GM23248 (cell line): ENCODE data around the gene UBALD2. TPM values are rescaled to one million over a fixed set of nuclear protein-coding genes. Genes with fewer than 3 reads are reported as not detected.
"Not testable (repeated sequence)": the region's sequence is repeated elsewhere in the genome, so short reads cannot be mapped to it uniquely, and the experiment has no call there.

ENCODE experiments used
- DNase-seq: peaks from one replicate; pipeline ENCODE4 v3.0.0-alpha.2; 2015
- H2AFZ ChIP-seq: fragments of 200-600 bp; sonication (generic); 2 replicates; pipeline ENCODE4 v1.6.1; 2016; ENCODE audit warnings: antibody characterized with exemption
- H3F3A ChIP-seq: fragments of 200-600 bp; sonication (generic); 2 replicates; pipeline ENCODE4 v1.6.1; 2016; ENCODE audit warnings: mild to moderate bottlenecking, antibody characterized with exemption, mixed run types; ENCODE audit not compliant: insufficient read depth
- H3K27ac ChIP-seq: fragments of 200-600 bp; sonication (generic); 2 replicates; pipeline ENCODE4 v1.5.1; 2016; ENCODE audit warnings: mild to moderate bottlenecking
- H3K27me3 ChIP-seq: fragments of 200-600 bp; sonication (generic); replicated peaks from 2 replicates; pipeline ENCODE4 v1.6.1; 2016; ENCODE audit warnings: mild to moderate bottlenecking; ENCODE audit not compliant: insufficient read depth
- H3K36me3 ChIP-seq: fragments of 200-600 bp; sonication (generic); 2 replicates; pipeline ENCODE4 v1.6.1; 2016; ENCODE audit warnings: low read depth, mild to moderate bottlenecking
- H3K4me1 ChIP-seq: fragments of 200-600 bp; sonication (generic); 2 replicates; pipeline ENCODE4 v1.6.1; 2016; ENCODE audit warnings: mild to moderate bottlenecking; ENCODE audit not compliant: insufficient read depth
- H3K4me2 ChIP-seq: fragments of 200-600 bp; sonication (generic); one replicate; pipeline ENCODE4 v1.6.1; 2016; ENCODE audit warnings: mild to moderate bottlenecking; ENCODE audit not compliant: unreplicated experiment
- H3K4me3 ChIP-seq: fragments of 200-600 bp; sonication (generic); 2 replicates; pipeline ENCODE4 v1.5.1; 2016; ENCODE audit warnings: mild to moderate bottlenecking
- H3K79me2 ChIP-seq: fragments of 200-600 bp; sonication (generic); 2 replicates; pipeline ENCODE4 v1.6.1; 2016; ENCODE audit warnings: mild to moderate bottlenecking; ENCODE audit not compliant: insufficient read depth
- H3K9ac ChIP-seq: fragments of 200-600 bp; sonication (generic); 2 replicates; pipeline ENCODE4 v1.6.1; 2016; ENCODE audit warnings: mild to moderate bottlenecking
- H3K9me2 ChIP-seq: fragments of 200-600 bp; sonication (generic); 2 replicates; pipeline ENCODE4 v1.6.1; 2016; ENCODE audit warnings: mixed run types, mild to moderate bottlenecking, moderate library complexity; ENCODE audit not compliant: insufficient read depth
- H3K9me3 ChIP-seq: fragments of 200-600 bp; sonication (generic); one replicate; pipeline ENCODE4 v1.6.1; 2017; ENCODE audit warnings: low read depth
- H4K20me1 ChIP-seq: fragments of 200-600 bp; sonication (generic); 2 replicates; pipeline ENCODE4 v1.6.0; 2016; ENCODE audit not compliant: insufficient read depth
- EZH2 ChIP-seq: fragments of 200-600 bp; sonication (generic); IDR thresholded peaks from 2 replicates; pipeline ENCODE4 v1.6.1; 2018; ENCODE audit warnings: antibody characterized with exemption, mild to moderate bottlenecking; ENCODE audit not compliant: insufficient read depth, poor library complexity, severe bottlenecking
- EZH2phosphoT487 ChIP-seq: fragments of 200-600 bp; sonication (generic); IDR thresholded peaks from 2 replicates; pipeline ENCODE4 v1.6.1; 2018; ENCODE audit warnings: antibody characterized with exemption, moderate library complexity, mild to moderate bottlenecking, low read depth; ENCODE audit not compliant: insufficient read depth
- WGBS, 2 experiments: methylation state at CpG; one replicate each; pipeline ENCODE4 v1.1.6; 2015 to 2017; ENCODE audit warnings: low lambda C conversion rate in 2 of 2, low coverage in 1 of 2; ENCODE audit errors: missing lambda C conversion rate in 2 of 2; 5-methylcytosine and 5-hydroxymethylcytosine counted together
- in situ Hi-C: fragments of 300-500 bp; cut with MboI; formaldehyde crosslinking; loops from 2 replicates; pipeline ENCODE4 v1.15.0; 2020
- polyA plus RNA-seq: library from polyadenylated mRNA; unstranded; fragments of >200 nt; fragmentation: Nextera tagmentation; extraction: Ambion mirVana; gene quantifications from 2 replicates; pipeline ENCODE4 v1.2.1, GENCODE V29; 2016
- total RNA-seq: library from RNA; depleted of rRNA; stranded (reverse); fragments of >200 nt; shearing (Covaris generic); gene quantifications from 2 replicates; pipeline ENCODE4 v1.2.3, GENCODE V29; 2014

The UBALD2 gene
- total and polyA plus RNA-seq, 2 experiments from 2014 or later, result 0.56 to 6.4 TPM

- TF ChIP-seq EZH2phosphoT487 (no peak), EZH2 (no peak)
- no peak overlapping the region for H2AFZ ChIP-seq
- no peaks in the 10 kb centered on the region for H4K20me1 ChIP-seq
- DNase-seq, result no peak
- no peak overlapping the region for H3K27ac ChIP-seq
- no peaks in the 10 kb centered on the region for H3K79me2 ChIP-seq
- H3K9ac ChIP-seq, result no peak overlapping the region
- no peaks in the 10 kb centered on the region for H3K36me3 ChIP-seq
- no peaks in the 10 kb centered on the region for H3K4me1 ChIP-seq
- H3K4me2 ChIP-seq, result no peak overlapping the region
- H3K27me3 ChIP-seq, result no peaks in the 10 kb centered on the region
- 85 to 87% methylated on average over 17 of the region's 17 CpGs for WGBS, 2 experiments
- no peaks in the 10 kb centered on the region for H3K9me3 ChIP-seq
- in situ Hi-C loops, result loop anchor here (5.0 kb wide), 1 partner anchor 93 kb away; no protein-coding TSS in a partner anchor
- H3F3A ChIP-seq, result no peaks in the 10 kb centered on the region
- H3K4me3 ChIP-seq, result no peak overlapping the region
- no peaks in the 10 kb centered on the region for H3K9me2 ChIP-seq
Measured at GRCh38 chr17:76304226-76305134, 39.3 kb downstream of the UBALD2 start.

GRCh38 chr17:76305135-76305454, 39.9 kb downstream of the UBALD2 start:
- H3K4me1 ChIP-seq, H3K9me2 ChIP-seq, H3K36me3 ChIP-seq, H3K79me2 ChIP-seq, H3K9ac ChIP-seq, H2AFZ ChIP-seq, H3F3A ChIP-seq, H3K27me3 ChIP-seq, H4K20me1 ChIP-seq, H3K4me3 ChIP-seq, in situ Hi-C loops, H3K9me3 ChIP-seq, H3K27ac ChIP-seq, H3K4me2 ChIP-seq, DNase-seq: not testable (repeated sequence)
- 93 to 97% methylated on average over 3 of the region's 3 CpGs for WGBS, 2 experiments

- Histone ChIP-seq H3K9me3 (no peaks in the 10 kb centered on the region), H3K4me2 (no peak overlapping the region), H3K27ac (no peak overlapping the region), H3K4me3 (no peak overlapping the region), H3K9ac (no peak overlapping the region), H3K4me1 (no peaks in the 10 kb centered on the region), H3K27me3 (no peaks in the 10 kb centered on the region), H2AFZ (no peak overlapping the region), H3F3A (peaks cover 6% of the 10 kb centered on the region; the same call in 1 of the 2 replicates), H3K79me2 (no peaks in the 10 kb centered on the region), H3K36me3 (peaks cover 6% of the 10 kb centered on the region; the same call in 1 of the 2 replicates), H4K20me1 (no peaks in the 10 kb centered on the region), H3K9me2 (no peaks in the 10 kb centered on the region)
- TF ChIP-seq EZH2phosphoT487, result no peak
- no peak for TF ChIP-seq EZH2
- in situ Hi-C loops, result no loop called here
- WGBS, 2 experiments, result 94 to 96% methylated on average over 53 to 58 of the region's 58 CpGs
- DNase-seq, result no peak
Measured at GRCh38 chr17:76307299-76307965, 42.3 kb downstream of the UBALD2 start.

GRCh38 chr17:76307966-76308338, 42.8 kb downstream of the UBALD2 start, which contains the start of gene QRICH2:
Gene QRICH2, minus strand, starts transcription at chr17:76308276. Its CDS starts 278 bp downstream, at chr17:76307998.
- H4K20me1 ChIP-seq, result no peaks in the 10 kb centered on the region
- H3K79me2 ChIP-seq, result no peaks in the 10 kb centered on the region
- peaks cover 7% of the 10 kb centered on the region; the same call in 1 of the 2 replicates for H3F3A ChIP-seq
- H2AFZ ChIP-seq, result no peak within 1 kb of the TSS
- H3K9me3 ChIP-seq, result no peaks in the 10 kb centered on the region
- no peaks in the 10 kb centered on the region for H3K27me3 ChIP-seq
- H3K4me3 ChIP-seq, result no peak within 1 kb of the TSS
- 97 to 99% methylated on average over 14 to 42 of the region's 44 CpGs for WGBS, 2 experiments
- no peaks in the 10 kb centered on the region for H3K4me1 ChIP-seq
- H3K4me2 ChIP-seq, result no peak within 1 kb of the TSS
- no peak within 1 kb of the TSS for H3K27ac ChIP-seq
- H3K36me3 ChIP-seq, result peaks cover 6% of the 10 kb centered on the region; the same call in 1 of the 2 replicates
- no peak for DNase-seq
- no peak within 1 kb of the TSS for H3K9ac ChIP-seq
- in situ Hi-C loops, result no loop called here
- TF ChIP-seq EZH2, result no peak
- TF ChIP-seq EZH2phosphoT487, result no peak
- H3K9me2 ChIP-seq, result no peaks in the 10 kb centered on the region
